GM23338 (cell line): ENCODE measurements around the gene CD276. TPM values are rescaled to one million over a fixed set of nuclear protein-coding genes. Genes with fewer than 3 reads are reported as not detected.

ENCODE experiments used
- ATAC-seq: fragments of 200-7000 bp; cut with Tn5 transposase; 3 replicates; pipeline ENCODE4 v1.9.1; 2020
- DNase-seq: peaks from one replicate; pipeline ENCODE4 v3.0.0-alpha.2; 2015; ENCODE audit warnings: low spot score
- H2AFZ ChIP-seq: fragments of 200-600 bp; sonication (generic); 2 replicates; pipeline ENCODE4 v1.8.0; 2016; ENCODE audit warnings: antibody characterized with exemption, mild to moderate bottlenecking, moderate library complexity
- H3F3A ChIP-seq: fragments of 200-600 bp; sonication (generic); replicated peaks from 2 replicates; pipeline ENCODE4 v1.8.0; 2017; ENCODE audit warnings: antibody characterized with exemption, mixed run types, low read depth
- H3K27ac ChIP-seq: fragments of 200-600 bp; sonication (generic); 2 replicates; pipeline ENCODE4 v1.6.1; 2016; ENCODE audit warnings: low read depth
- H3K27me3 ChIP-seq: fragments of 200-600 bp; sonication (generic); 2 replicates; pipeline ENCODE4 v1.8.0; 2016; ENCODE audit warnings: mild to moderate bottlenecking, mixed run types, moderate library complexity; ENCODE audit not compliant: insufficient read depth
- H3K36me3 ChIP-seq: fragments of 200-600 bp; sonication (generic); 2 replicates; pipeline ENCODE4 v1.8.0; 2016; ENCODE audit warnings: mild to moderate bottlenecking; ENCODE audit not compliant: insufficient read depth
- H3K4me1 ChIP-seq: fragments of 200-600 bp; sonication (generic); 2 replicates; pipeline ENCODE4 v1.8.0; 2016; ENCODE audit warnings: mild to moderate bottlenecking, moderate library complexity; ENCODE audit not compliant: insufficient read depth
- H3K4me2 ChIP-seq: fragments of 200-600 bp; sonication (generic); 2 replicates; pipeline ENCODE4 v1.7.1; 2017; ENCODE audit warnings: mixed run types
- H3K4me3 ChIP-seq: fragments of 200-600 bp; sonication (generic); 2 replicates; pipeline ENCODE4 v1.6.1; 2016; ENCODE audit warnings: mixed run types
- H3K79me2 ChIP-seq: fragments of 200-600 bp; sonication (generic); replicated peaks from 2 replicates; pipeline ENCODE4 v1.8.0; 2017; ENCODE audit warnings: mild to moderate bottlenecking; ENCODE audit not compliant: insufficient read depth
- H3K9me2 ChIP-seq: fragments of 200-600 bp; sonication (generic); 2 replicates; pipeline ENCODE4 v1.8.0; 2017; ENCODE audit not compliant: insufficient read depth
- H4K20me1 ChIP-seq: fragments of 200-600 bp; sonication (generic); replicated peaks from 2 replicates; pipeline ENCODE4 v1.8.0; 2017; ENCODE audit warnings: mild to moderate bottlenecking; ENCODE audit not compliant: insufficient read depth
- H3K27ac Mint-ChIP-seq: 2 replicates; pipeline ENCODE4 v1.8.0; 2020; ENCODE audit warnings: inconsistent platforms, mild to moderate bottlenecking, moderate library complexity, mixed read lengths
- H3K27me3 Mint-ChIP-seq: 3 replicates; pipeline ENCODE4 v1.8.0; 2022; ENCODE audit warnings: low read depth, mild to moderate bottlenecking, moderate library complexity, mixed read lengths, inconsistent platforms; ENCODE audit not compliant: insufficient read depth, poor library complexity
- H3K36me3 Mint-ChIP-seq: 3 replicates; pipeline ENCODE4 v1.8.0; 2021; ENCODE audit warnings: low read depth, mild to moderate bottlenecking, inconsistent platforms, moderate library complexity, mixed read lengths
- H3K4me1 Mint-ChIP-seq: 3 replicates; pipeline ENCODE4 v1.8.0; 2020; ENCODE audit warnings: mild to moderate bottlenecking, inconsistent platforms, mixed read lengths
- H3K4me3 Mint-ChIP-seq: 3 replicates; pipeline ENCODE4 v1.8.0; 2021; ENCODE audit warnings: moderate library complexity, mild to moderate bottlenecking, inconsistent platforms, mixed read lengths
- H3K9me3 Mint-ChIP-seq: 3 replicates; pipeline ENCODE4 v1.8.0; 2020; ENCODE audit warnings: moderate library complexity, mild to moderate bottlenecking, inconsistent platforms, mixed read lengths
- CREB1 ChIP-seq: fragments of 250-450 bp; sonication (Bioruptor Pico); IDR thresholded peaks from 2 replicates; pipeline ENCODE4 v1.5.0; 2020; ENCODE audit warnings: low read depth, mild to moderate bottlenecking, moderate library complexity
- CTCF ChIP-seq, 2 experiments: fragments of 200-600 bp in 1 of 2; sonication (generic) in 1 of 2; conservative IDR thresholded peaks; 2 replicates each; pipeline versions ENCODE4 v1.5.1 to v1.6.1; 2016 to 2017; ENCODE audit warnings: antibody characterized with exemption in 2 of 2, low read depth in 2 of 2, mild to moderate bottlenecking in 2 of 2, moderate library complexity in 1 of 2
- EZH2 ChIP-seq: fragments of 200-600 bp; sonication (generic); IDR thresholded peaks from one replicate; pipeline ENCODE4 v1.8.0; 2017; ENCODE audit warnings: antibody characterized with exemption, mild to moderate bottlenecking, low read depth; ENCODE audit not compliant: unreplicated experiment
- EZH2phosphoT487 ChIP-seq: fragments of 200-600 bp; sonication (generic); IDR thresholded peaks from one replicate; pipeline ENCODE4 v1.8.1; 2018; ENCODE audit warnings: antibody characterized with exemption; ENCODE audit not compliant: unreplicated experiment
- JUNB ChIP-seq: IDR thresholded peaks from one replicate; pipeline ENCODE4 v1.6.1; 2016; ENCODE audit warnings: antibody characterized with exemption; ENCODE audit not compliant: unreplicated experiment
- POLR2AphosphoS5 ChIP-seq: IDR thresholded peaks from 2 replicates; pipeline ENCODE4 v1.6.1; 2016; ENCODE audit warnings: antibody characterized with exemption, low read depth
- REST ChIP-seq: IDR thresholded peaks from one replicate; pipeline ENCODE4 v1.6.1; 2018; ENCODE audit warnings: antibody characterized with exemption; ENCODE audit not compliant: unreplicated experiment
- polyA plus RNA-seq: library from polyadenylated mRNA; unstranded; fragments of >200 nt; fragmentation: Nextera tagmentation; extraction: Ambion mirVana; gene quantifications from 2 replicates; pipeline ENCODE4 v1.2.1, GENCODE V29; 2016
- total RNA-seq: library from RNA; depleted of rRNA; stranded (reverse); fragments of >200 nt; shearing (Covaris generic); gene quantifications from 2 replicates; pipeline ENCODE4 v1.2.3, GENCODE V29; 2014

CD276 gene
- total and polyA plus RNA-seq, 2 experiments from 2014 or later = 60.9 to 158 TPM

GRCh38 chr15:73655724-73656123 is 28.5 kb upstream of the CD276 start:
- H3K27ac Mint-ChIP-seq = no peak overlapping the region

More at GRCh38 chr15:73655724-73656123, 28.5 kb upstream of the CD276 start:
- H3K79me2 ChIP-seq = no peaks in the 10 kb centered on the region
- H3K9me3 Mint-ChIP-seq = no peaks in the 10 kb centered on the region
- DNase-seq = no peak
- ATAC-seq = no peak
- H4K20me1 ChIP-seq = no peaks in the 10 kb centered on the region
- no peaks in the 10 kb centered on the region for H3K36me3 Mint-ChIP-seq
- no peak overlapping the region for H2AFZ ChIP-seq
- peaks cover 1% of the 10 kb centered on the region for H3K27me3 Mint-ChIP-seq
- no peak overlapping the region for H3K27ac ChIP-seq
- H3K36me3 ChIP-seq = no peaks in the 10 kb centered on the region
- TF ChIP-seq POLR2AphosphoS5 = no peak
- no peak for TF ChIP-seq EZH2phosphoT487
- TF ChIP-seq CREB1 (CRISPR knock-in tag) = no peak
- TF ChIP-seq EZH2 = no peak
- TF ChIP-seq REST = no peak
- TF ChIP-seq JUNB = no peak
- TF ChIP-seq CTCF (conservative IDR thresholded peaks at IDR 0.05; ENCODE audit: low read depth in 2 of 2) = no peak
- no peak overlapping the region for H3K4me2 ChIP-seq
- H3K27me3 ChIP-seq = no peaks in the 10 kb centered on the region
- no peaks in the 10 kb centered on the region for H3K9me2 ChIP-seq
- H3K4me1 ChIP-seq = no peaks in the 10 kb centered on the region
- H3K4me1 Mint-ChIP-seq = no peaks in the 10 kb centered on the region
- no peaks in the 10 kb centered on the region for H3F3A ChIP-seq
- H3K4me3 ChIP-seq = no peak overlapping the region
- H3K4me3 Mint-ChIP-seq = no peak overlapping the region
